GM23338 (cell line): Measurements from ENCODE around the gene SLC8A1. TPM values are rescaled to one million over a fixed set of nuclear protein-coding genes. Genes with fewer than 3 reads are reported as not detected.

Experiments used
- ATAC-seq: fragments of 200-7000 bp; cut with Tn5 transposase; 3 replicates; pipeline ENCODE4 v1.9.1; 2020
- DNase-seq: peaks from one replicate; pipeline ENCODE4 v3.0.0-alpha.2; 2015; ENCODE audit warnings: low spot score
- H2AFZ ChIP-seq: fragments of 200-600 bp; sonication (generic); 2 replicates; pipeline ENCODE4 v1.8.0; 2016; ENCODE audit warnings: antibody characterized with exemption, mild to moderate bottlenecking, moderate library complexity
- H3F3A ChIP-seq: fragments of 200-600 bp; sonication (generic); replicated peaks from 2 replicates; pipeline ENCODE4 v1.8.0; 2017; ENCODE audit warnings: antibody characterized with exemption, mixed run types, low read depth
- H3K27ac ChIP-seq: fragments of 200-600 bp; sonication (generic); 2 replicates; pipeline ENCODE4 v1.6.1; 2016; ENCODE audit warnings: low read depth
- H3K27me3 ChIP-seq: fragments of 200-600 bp; sonication (generic); 2 replicates; pipeline ENCODE4 v1.8.0; 2016; ENCODE audit warnings: mild to moderate bottlenecking, mixed run types, moderate library complexity; ENCODE audit not compliant: insufficient read depth
- H3K36me3 ChIP-seq: fragments of 200-600 bp; sonication (generic); 2 replicates; pipeline ENCODE4 v1.8.0; 2016; ENCODE audit warnings: mild to moderate bottlenecking; ENCODE audit not compliant: insufficient read depth
- H3K4me1 ChIP-seq: fragments of 200-600 bp; sonication (generic); 2 replicates; pipeline ENCODE4 v1.8.0; 2016; ENCODE audit warnings: mild to moderate bottlenecking, moderate library complexity; ENCODE audit not compliant: insufficient read depth
- H3K4me2 ChIP-seq: fragments of 200-600 bp; sonication (generic); 2 replicates; pipeline ENCODE4 v1.7.1; 2017; ENCODE audit warnings: mixed run types
- H3K4me3 ChIP-seq: fragments of 200-600 bp; sonication (generic); 2 replicates; pipeline ENCODE4 v1.6.1; 2016; ENCODE audit warnings: mixed run types
- H3K79me2 ChIP-seq: fragments of 200-600 bp; sonication (generic); replicated peaks from 2 replicates; pipeline ENCODE4 v1.8.0; 2017; ENCODE audit warnings: mild to moderate bottlenecking; ENCODE audit not compliant: insufficient read depth
- H3K9me2 ChIP-seq: fragments of 200-600 bp; sonication (generic); 2 replicates; pipeline ENCODE4 v1.8.0; 2017; ENCODE audit not compliant: insufficient read depth
- H4K20me1 ChIP-seq: fragments of 200-600 bp; sonication (generic); replicated peaks from 2 replicates; pipeline ENCODE4 v1.8.0; 2017; ENCODE audit warnings: mild to moderate bottlenecking; ENCODE audit not compliant: insufficient read depth
- H3K27ac Mint-ChIP-seq: 2 replicates; pipeline ENCODE4 v1.8.0; 2020; ENCODE audit warnings: inconsistent platforms, mild to moderate bottlenecking, moderate library complexity, mixed read lengths
- H3K27me3 Mint-ChIP-seq: 3 replicates; pipeline ENCODE4 v1.8.0; 2022; ENCODE audit warnings: low read depth, mild to moderate bottlenecking, moderate library complexity, mixed read lengths, inconsistent platforms; ENCODE audit not compliant: insufficient read depth, poor library complexity
- H3K36me3 Mint-ChIP-seq: 3 replicates; pipeline ENCODE4 v1.8.0; 2021; ENCODE audit warnings: low read depth, mild to moderate bottlenecking, inconsistent platforms, moderate library complexity, mixed read lengths
- H3K4me1 Mint-ChIP-seq: 3 replicates; pipeline ENCODE4 v1.8.0; 2020; ENCODE audit warnings: mild to moderate bottlenecking, inconsistent platforms, mixed read lengths
- H3K4me3 Mint-ChIP-seq: 3 replicates; pipeline ENCODE4 v1.8.0; 2021; ENCODE audit warnings: moderate library complexity, mild to moderate bottlenecking, inconsistent platforms, mixed read lengths
- H3K9me3 Mint-ChIP-seq: 3 replicates; pipeline ENCODE4 v1.8.0; 2020; ENCODE audit warnings: moderate library complexity, mild to moderate bottlenecking, inconsistent platforms, mixed read lengths
- CREB1 ChIP-seq: fragments of 250-450 bp; sonication (Bioruptor Pico); IDR thresholded peaks from 2 replicates; pipeline ENCODE4 v1.5.0; 2020; ENCODE audit warnings: low read depth, mild to moderate bottlenecking, moderate library complexity
- JUNB ChIP-seq: IDR thresholded peaks from one replicate; pipeline ENCODE4 v1.6.1; 2016; ENCODE audit warnings: antibody characterized with exemption; ENCODE audit not compliant: unreplicated experiment
- NANOG ChIP-seq: IDR thresholded peaks from 2 replicates; pipeline ENCODE4 v1.6.1; 2016; ENCODE audit warnings: antibody characterized with exemption, borderline replicate concordance
- POLR2AphosphoS5 ChIP-seq: IDR thresholded peaks from 2 replicates; pipeline ENCODE4 v1.6.1; 2016; ENCODE audit warnings: antibody characterized with exemption, low read depth
- ZNF331 ChIP-seq: fragments of 250-450 bp; sonication (Bioruptor Pico); IDR thresholded peaks from 2 replicates; pipeline ENCODE4 v1.5.0; 2020; ENCODE audit warnings: low read depth, mild to moderate bottlenecking, moderate library complexity
- polyA plus RNA-seq: library from polyadenylated mRNA; unstranded; fragments of >200 nt; fragmentation: Nextera tagmentation; extraction: Ambion mirVana; gene quantifications from 2 replicates; pipeline ENCODE4 v1.2.1, GENCODE V29; 2016
- total RNA-seq: library from RNA; depleted of rRNA; stranded (reverse); fragments of >200 nt; shearing (Covaris generic); gene quantifications from 2 replicates; pipeline ENCODE4 v1.2.3, GENCODE V29; 2014
- TF ChIP-seq, protein P1 (sequence below): fragments of 250-450 bp; sonication (Bioruptor Pico); IDR thresholded peaks from 2 replicates; pipeline ENCODE4 v1.5.0; 2020; ENCODE audit warnings: mild to moderate bottlenecking, moderate library complexity
- TF ChIP-seq, protein P2 (sequence below), 2 experiments: fragments of 200-600 bp in 1 of 2; sonication (generic) in 1 of 2; conservative IDR thresholded peaks; 2 replicates each; pipeline versions ENCODE4 v1.5.1 to v1.6.1; 2016 to 2017; ENCODE audit warnings: antibody characterized with exemption in 2 of 2, low read depth in 2 of 2, mild to moderate bottlenecking in 2 of 2, moderate library complexity in 1 of 2

Gene SLC8A1
- total and polyA plus RNA-seq, 2 experiments from 2014 or later, result 2.5 to 3.3 TPM

DNA sequence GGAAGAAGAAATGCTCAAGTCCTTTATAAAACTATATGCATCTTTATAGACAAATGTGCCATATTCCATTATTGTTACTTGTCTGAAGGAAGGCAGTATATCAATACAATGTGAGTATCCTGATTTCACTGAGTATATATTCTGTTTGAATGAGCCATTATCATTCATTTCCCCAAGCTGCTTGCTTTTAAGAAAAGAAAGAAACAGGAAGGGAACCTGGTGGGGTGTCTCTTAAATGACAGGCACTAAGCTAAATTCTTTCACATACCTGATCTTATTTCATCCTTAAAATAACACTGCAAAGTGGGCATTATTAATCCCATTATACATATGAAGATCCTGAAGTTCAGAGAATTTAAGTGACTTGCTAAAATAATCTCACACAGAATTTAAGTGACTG lies 307.9 kb downstream of the SLC8A1 start (continued):
- TF ChIP-seq NANOG, result peak; percentile 59
- TF ChIP-seq POLR2AphosphoS5, result no peak
- TF ChIP-seq, protein P1, sequence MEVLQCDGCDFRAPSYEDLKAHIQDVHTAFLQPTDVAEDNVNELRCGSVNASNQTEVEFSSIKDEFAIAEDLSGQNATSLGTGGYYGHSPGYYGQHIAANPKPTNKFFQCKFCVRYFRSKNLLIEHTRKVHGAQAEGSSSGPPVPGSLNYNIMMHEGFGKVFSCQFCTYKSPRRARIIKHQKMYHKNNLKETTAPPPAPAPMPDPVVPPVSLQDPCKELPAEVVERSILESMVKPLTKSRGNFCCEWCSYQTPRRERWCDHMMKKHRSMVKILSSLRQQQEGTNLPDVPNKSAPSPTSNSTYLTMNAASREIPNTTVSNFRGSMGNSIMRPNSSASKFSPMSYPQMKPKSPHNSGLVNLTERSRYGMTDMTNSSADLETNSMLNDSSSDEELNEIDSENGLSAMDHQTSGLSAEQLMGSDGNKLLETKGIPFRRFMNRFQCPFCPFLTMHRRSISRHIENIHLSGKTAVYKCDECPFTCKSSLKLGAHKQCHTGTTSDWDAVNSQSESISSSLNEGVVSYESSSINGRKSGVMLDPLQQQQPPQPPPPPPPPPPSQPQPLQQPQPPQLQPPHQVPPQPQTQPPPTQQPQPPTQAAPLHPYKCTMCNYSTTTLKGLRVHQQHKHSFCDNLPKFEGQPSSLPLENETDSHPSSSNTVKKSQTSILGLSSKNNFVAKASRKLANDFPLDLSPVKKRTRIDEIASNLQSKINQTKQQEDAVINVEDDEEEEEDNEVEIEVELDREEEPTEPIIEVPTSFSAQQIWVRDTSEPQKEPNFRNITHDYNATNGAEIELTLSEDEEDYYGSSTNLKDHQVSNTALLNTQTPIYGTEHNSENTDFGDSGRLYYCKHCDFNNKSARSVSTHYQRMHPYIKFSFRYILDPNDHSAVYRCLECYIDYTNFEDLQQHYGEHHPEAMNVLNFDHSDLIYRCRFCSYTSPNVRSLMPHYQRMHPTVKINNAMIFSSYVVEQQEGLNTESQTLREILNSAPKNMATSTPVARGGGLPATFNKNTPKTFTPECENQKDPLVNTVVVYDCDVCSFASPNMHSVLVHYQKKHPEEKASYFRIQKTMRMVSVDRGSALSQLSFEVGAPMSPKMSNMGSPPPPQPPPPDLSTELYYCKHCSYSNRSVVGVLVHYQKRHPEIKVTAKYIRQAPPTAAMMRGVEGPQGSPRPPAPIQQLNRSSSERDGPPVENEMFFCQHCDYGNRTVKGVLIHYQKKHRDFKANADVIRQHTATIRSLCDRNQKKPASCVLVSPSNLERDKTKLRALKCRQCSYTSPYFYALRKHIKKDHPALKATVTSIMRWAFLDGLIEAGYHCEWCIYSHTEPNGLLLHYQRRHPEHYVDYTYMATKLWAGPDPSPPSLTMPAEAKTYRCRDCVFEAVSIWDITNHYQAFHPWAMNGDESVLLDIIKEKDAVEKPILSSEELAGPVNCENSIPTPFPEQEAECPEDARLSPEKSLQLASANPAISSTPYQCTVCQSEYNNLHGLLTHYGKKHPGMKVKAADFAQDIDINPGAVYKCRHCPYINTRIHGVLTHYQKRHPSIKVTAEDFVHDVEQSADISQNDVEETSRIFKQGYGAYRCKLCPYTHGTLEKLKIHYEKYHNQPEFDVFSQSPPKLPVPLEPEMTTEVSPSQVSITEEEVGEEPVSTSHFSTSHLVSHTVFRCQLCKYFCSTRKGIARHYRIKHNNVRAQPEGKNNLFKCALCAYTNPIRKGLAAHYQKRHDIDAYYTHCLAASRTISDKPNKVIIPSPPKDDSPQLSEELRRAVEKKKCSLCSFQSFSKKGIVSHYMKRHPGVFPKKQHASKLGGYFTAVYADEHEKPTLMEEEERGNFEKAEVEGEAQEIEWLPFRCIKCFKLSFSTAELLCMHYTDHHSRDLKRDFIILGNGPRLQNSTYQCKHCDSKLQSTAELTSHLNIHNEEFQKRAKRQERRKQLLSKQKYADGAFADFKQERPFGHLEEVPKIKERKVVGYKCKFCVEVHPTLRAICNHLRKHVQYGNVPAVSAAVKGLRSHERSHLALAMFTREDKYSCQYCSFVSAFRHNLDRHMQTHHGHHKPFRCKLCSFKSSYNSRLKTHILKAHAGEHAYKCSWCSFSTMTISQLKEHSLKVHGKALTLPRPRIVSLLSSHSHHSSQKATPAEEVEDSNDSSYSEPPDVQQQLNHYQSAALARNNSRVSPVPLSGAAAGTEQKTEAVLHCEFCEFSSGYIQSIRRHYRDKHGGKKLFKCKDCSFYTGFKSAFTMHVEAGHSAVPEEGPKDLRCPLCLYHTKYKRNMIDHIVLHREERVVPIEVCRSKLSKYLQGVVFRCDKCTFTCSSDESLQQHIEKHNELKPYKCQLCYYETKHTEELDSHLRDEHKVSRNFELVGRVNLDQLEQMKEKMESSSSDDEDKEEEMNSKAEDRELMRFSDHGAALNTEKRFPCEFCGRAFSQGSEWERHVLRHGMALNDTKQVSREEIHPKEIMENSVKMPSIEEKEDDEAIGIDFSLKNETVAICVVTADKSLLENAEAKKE, result no peak
- no peak for TF ChIP-seq JUNB
- no peak for TF ChIP-seq ZNF331 (CRISPR knock-in tag)

DNA sequence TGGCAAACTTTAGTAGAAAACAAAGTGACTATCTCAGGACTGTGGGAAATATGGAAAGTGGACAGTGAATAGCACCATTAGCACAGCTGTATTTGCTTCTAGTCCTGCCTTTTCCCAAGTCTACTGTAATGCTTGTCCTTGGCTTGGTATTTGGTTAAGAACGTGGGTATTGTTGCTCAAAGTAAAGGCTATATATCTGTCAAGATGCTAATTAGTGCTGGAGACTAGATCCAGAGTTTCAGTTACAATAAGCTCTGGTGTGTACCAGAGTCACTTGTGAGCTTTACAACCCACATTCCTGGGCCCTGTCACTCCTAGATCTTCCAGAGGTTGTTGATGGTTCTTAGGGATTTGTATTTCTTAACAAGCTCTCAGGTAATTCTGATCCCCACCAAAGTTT lies 313.6 kb downstream of the SLC8A1 start:
- Mint-ChIP-seq H3K36me3 (peaks cover 5% of the 10 kb centered on the region), H3K27me3 (peaks cover 3% of the 10 kb centered on the region), H3K4me3 (no peak overlapping the region), H3K4me1 (peaks cover 21% of the 10 kb centered on the region), H3K9me3 (0 out of 3 replicates have a peak, but pooled peaks cover 2% of the 10 kb centered on the region), H3K27ac (no peak overlapping the region; the same call in 1 of the 2 replicates)
- no peaks in the 10 kb centered on the region for H3K79me2 ChIP-seq
- no peak overlapping the region for H3K27ac ChIP-seq
- TF ChIP-seq, protein P2, sequence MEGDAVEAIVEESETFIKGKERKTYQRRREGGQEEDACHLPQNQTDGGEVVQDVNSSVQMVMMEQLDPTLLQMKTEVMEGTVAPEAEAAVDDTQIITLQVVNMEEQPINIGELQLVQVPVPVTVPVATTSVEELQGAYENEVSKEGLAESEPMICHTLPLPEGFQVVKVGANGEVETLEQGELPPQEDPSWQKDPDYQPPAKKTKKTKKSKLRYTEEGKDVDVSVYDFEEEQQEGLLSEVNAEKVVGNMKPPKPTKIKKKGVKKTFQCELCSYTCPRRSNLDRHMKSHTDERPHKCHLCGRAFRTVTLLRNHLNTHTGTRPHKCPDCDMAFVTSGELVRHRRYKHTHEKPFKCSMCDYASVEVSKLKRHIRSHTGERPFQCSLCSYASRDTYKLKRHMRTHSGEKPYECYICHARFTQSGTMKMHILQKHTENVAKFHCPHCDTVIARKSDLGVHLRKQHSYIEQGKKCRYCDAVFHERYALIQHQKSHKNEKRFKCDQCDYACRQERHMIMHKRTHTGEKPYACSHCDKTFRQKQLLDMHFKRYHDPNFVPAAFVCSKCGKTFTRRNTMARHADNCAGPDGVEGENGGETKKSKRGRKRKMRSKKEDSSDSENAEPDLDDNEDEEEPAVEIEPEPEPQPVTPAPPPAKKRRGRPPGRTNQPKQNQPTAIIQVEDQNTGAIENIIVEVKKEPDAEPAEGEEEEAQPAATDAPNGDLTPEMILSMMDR (conservative IDR thresholded peaks at IDR 0.05; ENCODE audit: low read depth in 2 of 2), result no peak
- no peak for TF ChIP-seq CREB1 (CRISPR knock-in tag)
- no peak overlapping the region for H2AFZ ChIP-seq
- no peaks in the 10 kb centered on the region for H4K20me1 ChIP-seq
- no peaks in the 10 kb centered on the region for H3K36me3 ChIP-seq
- peaks cover 16% of the 10 kb centered on the region for H3K9me2 ChIP-seq
- H3K4me2 ChIP-seq, result no peak overlapping the region
- H3F3A ChIP-seq, result no peaks in the 10 kb centered on the region
- DNase-seq (no peak), ATAC-seq (no peak)
- no peak overlapping the region for H3K4me3 ChIP-seq
- H3K4me1 ChIP-seq, result peaks cover 19% of the 10 kb centered on the region
- no peaks in the 10 kb centered on the region for H3K27me3 ChIP-seq
